RWPE2 (cell line): ENCODE measurements around the gene DLST.

ENCODE experiments used
- ATAC-seq: fragments of 200-7000 bp; cut with Tn5 transposase; 3 replicates; pipeline ENCODE4 v1.9.1; 2021; ENCODE audit warnings: low read depth
- DNase-seq: peaks from one replicate; pipeline ENCODE4 v3.0.0-alpha.2; 2020; ENCODE audit warnings: low spot score
- H3K27ac ChIP-seq: fragments of 450-650 bp; 2 replicates; pipeline ENCODE4 v1.5.1; 2017; ENCODE audit warnings: mild to moderate bottlenecking; ENCODE audit not compliant: poor library complexity, severe bottlenecking
- H3K27me3 ChIP-seq: fragments of 250-450 bp; sonication (Bioruptor Pico); 2 replicates; pipeline ENCODE4 v1.5.1; 2021; ENCODE audit warnings: mild to moderate bottlenecking, moderate library complexity; ENCODE audit not compliant: insufficient read depth, poor library complexity, severe bottlenecking
- H3K36me3 ChIP-seq: fragments of 250-450 bp; sonication (Bioruptor Pico); 2 replicates; pipeline ENCODE4 v1.5.1; 2020; ENCODE audit warnings: low read depth, mild to moderate bottlenecking, moderate library complexity
- H3K4me1 ChIP-seq: fragments of 250-450 bp; sonication (Bioruptor Pico); 2 replicates; pipeline ENCODE4 v1.5.1; 2021; ENCODE audit warnings: mild to moderate bottlenecking, moderate library complexity; ENCODE audit not compliant: insufficient read depth, poor library complexity, severe bottlenecking
- H3K4me3 ChIP-seq: fragments of 250-450 bp; sonication (Bioruptor Pico); 2 replicates; pipeline ENCODE4 v1.5.1; 2021; ENCODE audit warnings: mild to moderate bottlenecking, moderate library complexity; ENCODE audit not compliant: severe bottlenecking
- H3K9me3 ChIP-seq: fragments of 250-450 bp; sonication (Bioruptor Pico); 2 replicates; pipeline ENCODE4 v1.5.1; 2021; ENCODE audit warnings: mild to moderate bottlenecking, moderate library complexity; ENCODE audit not compliant: severe bottlenecking
- TF ChIP-seq, protein P1 (sequence below): fragments of 450-650 bp; IDR thresholded peaks from one replicate; pipeline ENCODE4 v1.5.1; 2017; ENCODE audit warnings: mild to moderate bottlenecking, moderate library complexity; ENCODE audit not compliant: poor library complexity, severe bottlenecking

The DLST gene

DNA sequence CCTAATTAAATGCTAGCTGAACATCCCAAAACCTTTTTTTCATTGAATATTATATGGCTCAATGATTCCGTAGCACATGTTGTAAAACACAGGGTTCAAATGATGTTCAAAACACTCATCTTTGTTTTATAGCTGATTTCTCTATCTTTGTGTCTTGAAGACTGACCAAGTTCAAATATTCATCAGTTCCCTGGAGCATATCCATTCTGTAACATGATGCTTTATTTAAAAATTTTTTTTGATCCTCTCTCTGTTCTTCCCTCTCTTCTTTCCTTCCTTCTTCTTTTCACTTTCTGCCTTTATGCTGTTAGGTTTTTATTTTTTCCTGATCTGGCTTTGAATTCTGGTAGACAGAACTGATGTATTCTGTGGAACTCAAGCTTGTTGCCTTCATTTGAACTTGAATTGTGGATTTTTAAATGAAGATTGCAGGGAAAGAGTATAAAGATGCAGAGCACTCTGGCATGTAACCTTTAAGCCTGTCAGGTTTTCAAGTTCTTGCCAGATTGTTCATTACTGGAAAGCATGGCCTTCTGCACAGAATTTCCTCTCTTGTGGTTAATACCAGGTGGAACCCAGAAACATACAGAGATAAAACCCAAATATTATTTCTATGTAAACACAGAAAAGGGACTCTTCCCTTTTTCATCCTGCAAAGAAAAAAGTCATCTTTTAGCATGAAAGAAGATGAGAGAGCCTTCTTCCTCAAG is 45.3 kb upstream of the DLST start:
- no peak overlapping the region for H3K27ac ChIP-seq

DNA sequence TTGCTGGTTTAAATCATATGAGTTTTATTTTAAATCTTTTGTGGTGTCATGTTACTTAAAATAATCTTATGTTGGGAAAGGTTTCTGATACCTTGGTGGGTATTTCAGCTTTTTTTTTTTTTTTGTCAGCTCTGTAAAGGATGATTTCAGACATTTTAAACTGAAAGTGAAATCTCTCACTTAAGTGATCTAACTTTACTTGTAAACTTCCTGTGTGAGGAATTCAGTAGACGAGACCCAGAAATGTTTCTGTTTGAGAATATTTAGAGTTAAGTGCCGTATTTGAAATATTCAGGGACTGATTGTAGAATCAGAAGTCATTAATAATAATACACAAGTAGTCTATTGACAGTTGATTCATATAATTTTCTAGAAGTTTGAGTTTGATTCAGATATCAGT is 43.5 kb upstream of the DLST start:
- DNase-seq: no peak
- no peak overlapping the region for H3K27ac ChIP-seq

More for the DNA sequence above, 45.3 kb upstream of the DLST start:
- H3K27me3 ChIP-seq: no peaks in the 10 kb centered on the region
- TF ChIP-seq, protein P1, sequence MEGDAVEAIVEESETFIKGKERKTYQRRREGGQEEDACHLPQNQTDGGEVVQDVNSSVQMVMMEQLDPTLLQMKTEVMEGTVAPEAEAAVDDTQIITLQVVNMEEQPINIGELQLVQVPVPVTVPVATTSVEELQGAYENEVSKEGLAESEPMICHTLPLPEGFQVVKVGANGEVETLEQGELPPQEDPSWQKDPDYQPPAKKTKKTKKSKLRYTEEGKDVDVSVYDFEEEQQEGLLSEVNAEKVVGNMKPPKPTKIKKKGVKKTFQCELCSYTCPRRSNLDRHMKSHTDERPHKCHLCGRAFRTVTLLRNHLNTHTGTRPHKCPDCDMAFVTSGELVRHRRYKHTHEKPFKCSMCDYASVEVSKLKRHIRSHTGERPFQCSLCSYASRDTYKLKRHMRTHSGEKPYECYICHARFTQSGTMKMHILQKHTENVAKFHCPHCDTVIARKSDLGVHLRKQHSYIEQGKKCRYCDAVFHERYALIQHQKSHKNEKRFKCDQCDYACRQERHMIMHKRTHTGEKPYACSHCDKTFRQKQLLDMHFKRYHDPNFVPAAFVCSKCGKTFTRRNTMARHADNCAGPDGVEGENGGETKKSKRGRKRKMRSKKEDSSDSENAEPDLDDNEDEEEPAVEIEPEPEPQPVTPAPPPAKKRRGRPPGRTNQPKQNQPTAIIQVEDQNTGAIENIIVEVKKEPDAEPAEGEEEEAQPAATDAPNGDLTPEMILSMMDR: no peak
- DNase-seq: no peak
- no peaks in the 10 kb centered on the region for H3K4me1 ChIP-seq
- H3K4me3 ChIP-seq: no peak overlapping the region
- no peak for ATAC-seq
- H3K9me3 ChIP-seq: no peaks in the 10 kb centered on the region
- H3K36me3 ChIP-seq: peaks cover 64% of the 10 kb centered on the region

DNA sequence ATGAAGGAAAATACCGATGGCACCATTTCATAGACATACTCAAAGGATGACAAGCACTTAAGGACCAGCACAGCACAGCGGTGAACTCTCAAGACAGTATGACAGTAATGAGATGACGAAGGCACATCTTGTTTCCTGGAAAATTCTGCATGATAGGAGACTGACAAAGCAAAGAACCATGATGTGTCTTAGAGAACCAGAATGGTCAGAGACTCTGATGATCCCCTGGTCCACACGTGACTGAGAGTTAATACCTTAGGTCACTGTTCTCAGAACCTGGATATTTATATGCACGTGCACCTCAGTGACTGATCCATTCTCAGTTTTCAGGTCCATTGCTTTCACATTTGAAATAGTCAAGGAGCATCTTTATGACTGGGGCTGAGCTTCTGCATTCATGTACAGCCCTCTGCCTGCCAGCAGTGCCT is 41.1 kb upstream of the DLST start:
- TF ChIP-seq, protein P1: no peak
- H3K4me3 ChIP-seq: no peak overlapping the region
- H3K27ac ChIP-seq: no peak overlapping the region
- no peak for DNase-seq
- ATAC-seq: no peak
- peaks cover 32% of the 10 kb centered on the region for H3K36me3 ChIP-seq
- peaks cover 4% of the 10 kb centered on the region for H3K4me1 ChIP-seq
- H3K9me3 ChIP-seq: no peaks in the 10 kb centered on the region
- no peaks in the 10 kb centered on the region for H3K27me3 ChIP-seq

More for the DNA sequence above, 43.5 kb upstream of the DLST start:
- no peaks in the 10 kb centered on the region for H3K27me3 ChIP-seq
- no peak for ATAC-seq
- H3K36me3 ChIP-seq: peaks cover 46% of the 10 kb centered on the region
- no peaks in the 10 kb centered on the region for H3K9me3 ChIP-seq
- H3K4me1 ChIP-seq: peaks cover 1% of the 10 kb centered on the region
- TF ChIP-seq, protein P1: no peak
- H3K4me3 ChIP-seq: no peak overlapping the region

DNA sequence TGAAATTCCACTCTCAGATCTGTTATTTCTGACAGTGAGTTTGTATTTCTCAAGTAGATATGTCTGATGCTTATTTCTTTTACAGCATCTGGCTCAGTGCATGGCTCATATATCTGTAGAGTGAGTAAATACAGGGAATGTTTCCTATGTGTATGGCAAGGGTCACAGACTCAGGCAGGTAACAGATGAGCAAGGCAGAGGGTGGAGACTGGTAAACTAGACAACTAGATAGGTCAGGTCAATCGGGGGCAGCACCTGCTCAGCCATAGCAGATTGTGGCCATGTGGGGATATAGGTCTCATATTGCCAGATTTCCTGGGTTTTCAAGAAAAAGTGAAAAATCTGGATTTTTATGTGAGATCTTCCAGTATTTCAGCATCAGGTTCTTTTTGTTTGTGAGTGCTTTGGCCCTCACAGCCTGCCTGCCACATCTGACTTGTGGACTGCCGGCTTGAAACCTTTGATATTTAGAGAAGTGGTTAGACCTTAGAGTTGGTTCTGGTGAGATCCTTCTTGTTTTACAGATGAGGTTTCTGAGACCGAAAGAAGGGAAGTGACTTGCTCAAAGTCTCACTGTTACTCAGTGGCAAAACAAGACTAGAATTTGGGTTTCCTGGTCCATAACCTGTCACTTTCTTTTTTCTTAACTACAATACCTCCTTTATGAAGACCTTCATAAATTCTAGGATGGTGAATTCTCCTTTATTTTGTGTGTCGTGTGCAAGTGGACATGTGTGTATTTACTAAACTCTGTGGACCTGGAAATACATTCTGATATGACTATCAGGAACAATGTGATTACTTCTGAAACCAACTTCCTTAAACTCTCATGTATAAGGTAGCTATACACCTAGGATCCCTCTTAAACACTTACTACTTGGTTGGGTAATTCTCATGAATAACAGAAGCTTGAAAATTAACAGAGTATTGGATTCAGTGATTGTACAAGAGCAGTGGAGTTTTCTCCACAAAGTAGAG is 40.2 kb upstream of the DLST start:
- ATAC-seq (no peak), DNase-seq (no peak)
- no peaks in the 10 kb centered on the region for H3K9me3 ChIP-seq
- H3K4me1 ChIP-seq: peaks cover 4% of the 10 kb centered on the region
- H3K4me3 ChIP-seq: no peak overlapping the region
- TF ChIP-seq, protein P1: no peak
- H3K36me3 ChIP-seq: peaks cover 24% of the 10 kb centered on the region
- H3K27me3 ChIP-seq: no peaks in the 10 kb centered on the region
- H3K27ac ChIP-seq: no peak overlapping the region
